ENCODE data around the gene E2F8. TPM values are rescaled to one million over a fixed set of nuclear protein-coding genes. Genes with fewer than 3 reads are reported as not detected.

Gene E2F8
- total RNA-seq, 5 donors from 2014 or later (not counting 1 experiment from before 2014, with no cell fraction given) = 0.12 to 0.56 (median 0.26) TPM

DNA sequence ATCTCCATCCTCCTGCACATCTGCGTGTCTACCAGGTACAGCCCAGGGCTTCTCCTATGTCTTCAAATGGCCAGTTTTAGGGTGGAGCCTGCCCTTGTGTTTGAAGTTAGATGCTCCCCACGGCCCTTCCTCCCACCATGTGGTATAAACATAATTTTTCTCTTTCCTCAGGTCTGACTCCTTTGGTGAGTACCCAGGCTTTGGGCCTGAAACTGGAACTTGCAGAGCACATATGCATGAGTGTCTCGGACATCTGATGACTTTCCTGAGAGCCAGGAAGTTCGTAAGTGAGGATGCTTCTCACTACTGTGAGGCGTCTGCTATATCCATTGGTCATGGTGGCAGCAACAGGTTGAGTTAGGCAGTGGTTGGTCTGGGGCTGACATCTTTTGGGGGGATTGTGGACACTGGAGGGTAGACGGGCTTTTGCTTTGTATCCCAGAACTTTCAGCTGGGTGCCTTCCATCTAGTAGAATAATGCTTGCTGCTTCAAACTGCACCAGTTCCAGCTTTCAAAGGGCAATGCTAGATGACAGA, 55.2 kb downstream of the E2F8 start:
- Histone ChIP-seq H3K9me3 (no peaks in the 10 kb centered on the region), H3K27me3 (replicated peaks in 1 of 2; ENCODE audit: control insufficient read depth in 2 of 2, extremely low read depth in 1 of 2, insufficient read depth in 2 of 2, low read length in 1 of 2) (no peaks in the 10 kb centered on the region), H3K36me3 (ENCODE audit: control insufficient read depth in 2 of 2, extremely low read depth in 1 of 2, insufficient read depth in 1 of 2, low read length in 1 of 2) (no peaks in the 10 kb centered on the region), H3K4me3 (ENCODE audit: control insufficient read depth in 1 of 2, extremely low read depth in 1 of 2, low read length in 1 of 2) (no peak overlapping the region), H3K27ac (ENCODE audit: low read length) (no peak overlapping the region), H3K4me1 (ENCODE audit: control insufficient read depth in 1 of 2, extremely low read depth in 1 of 2, insufficient read depth in 2 of 2, low read length in 2 of 2) (no peaks in the 10 kb centered on the region)
- H3K36me3 Mint-ChIP-seq = peaks cover 17% of the 10 kb centered on the region
- no peak overlapping the region for H3K4me3 Mint-ChIP-seq
- POLR2A ChIA-PET = no interaction called here
- H3K9me3 Mint-ChIP-seq = no peaks in the 10 kb centered on the region
- H3K27me3 Mint-ChIP-seq = no peaks in the 10 kb centered on the region
- CTCF ChIA-PET = no interaction called here
- 68% methylated on average over 4 of the region's 6 CpGs for WGBS (ENCODE audit: insufficient coverage)
- DNase-seq (no peak), ATAC-seq (replicated peaks in 1 of 4) (no peak)
- no peak overlapping the region for H3K27ac Mint-ChIP-seq
- no peaks in the 10 kb centered on the region for H3K4me1 Mint-ChIP-seq

DNA sequence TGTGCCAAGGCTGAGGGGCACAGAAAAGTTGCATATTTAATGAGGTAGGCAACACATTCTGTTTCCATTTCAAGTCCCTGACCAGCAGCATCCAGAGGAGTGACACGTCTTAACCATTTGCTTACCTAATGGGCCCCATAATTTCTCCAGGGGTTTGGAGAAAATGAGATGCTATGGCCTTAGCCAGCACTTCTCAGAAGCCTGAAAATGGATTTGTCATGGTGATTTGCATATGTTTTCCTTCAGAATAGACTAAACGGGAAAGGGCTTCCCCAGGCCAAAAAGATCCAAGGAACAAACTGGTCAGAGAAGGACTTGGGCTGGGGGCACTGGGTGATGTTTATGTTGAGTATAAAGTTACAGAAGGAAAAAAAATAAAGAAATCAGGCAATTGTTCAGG, 55.7 kb downstream of the E2F8 start:
- POLR2A ChIA-PET = no interaction called here
- Histone ChIP-seq H3K27me3 (replicated peaks in 1 of 2; ENCODE audit: control insufficient read depth in 2 of 2, extremely low read depth in 1 of 2, insufficient read depth in 2 of 2, low read length in 1 of 2) (no peaks in the 10 kb centered on the region), H3K4me3 (ENCODE audit: control insufficient read depth in 1 of 2, extremely low read depth in 1 of 2, low read length in 1 of 2) (no peak overlapping the region), H3K9me3 (no peaks in the 10 kb centered on the region), H3K4me1 (ENCODE audit: control insufficient read depth in 1 of 2, extremely low read depth in 1 of 2, insufficient read depth in 2 of 2, low read length in 2 of 2) (no peaks in the 10 kb centered on the region), H3K36me3 (ENCODE audit: control insufficient read depth in 2 of 2, extremely low read depth in 1 of 2, insufficient read depth in 1 of 2, low read length in 1 of 2) (no peaks in the 10 kb centered on the region), H3K27ac (ENCODE audit: low read length) (no peak overlapping the region)
- Mint-ChIP-seq H3K4me1 (no peaks in the 10 kb centered on the region), H3K4me3 (no peak overlapping the region), H3K36me3 (peaks cover 20% of the 10 kb centered on the region), H3K9me3 (no peaks in the 10 kb centered on the region), H3K27ac (no peak overlapping the region), H3K27me3 (no peaks in the 10 kb centered on the region)
- 100% methylated on average over 1 of the region's 2 CpGs for WGBS (ENCODE audit: insufficient coverage)
- CTCF ChIA-PET = no interaction called here
- DNase-seq = no peak
- ATAC-seq (replicated peaks in 1 of 4) = no peak

DNA sequence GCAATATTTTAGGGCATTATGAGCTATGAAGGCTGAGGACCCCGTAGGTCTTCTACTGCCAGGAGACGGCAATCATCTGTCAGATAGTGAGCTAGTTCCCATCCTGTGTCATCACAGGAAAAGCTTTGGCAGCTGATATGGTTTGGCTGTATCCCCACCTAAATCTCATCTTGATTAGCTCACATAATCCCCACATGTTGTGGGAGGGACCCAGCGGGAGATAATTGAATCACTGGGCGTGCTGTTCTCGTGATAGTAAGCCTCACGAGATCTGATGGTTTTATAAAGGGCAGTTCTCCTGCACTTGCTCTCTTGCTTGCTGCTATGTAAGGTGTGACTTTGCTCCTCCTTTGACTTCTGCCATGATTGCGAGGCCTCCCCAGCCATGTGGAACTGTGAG, 57.1 kb downstream of the E2F8 start:
- Histone ChIP-seq H3K27me3 (replicated peaks in 1 of 2; ENCODE audit: control insufficient read depth in 2 of 2, extremely low read depth in 1 of 2, insufficient read depth in 2 of 2, low read length in 1 of 2) (no peaks in the 10 kb centered on the region), H3K4me1 (ENCODE audit: control insufficient read depth in 1 of 2, extremely low read depth in 1 of 2, insufficient read depth in 2 of 2, low read length in 2 of 2) (no peaks in the 10 kb centered on the region), H3K27ac (ENCODE audit: low read length) (no peak overlapping the region), H3K36me3 (ENCODE audit: control insufficient read depth in 2 of 2, extremely low read depth in 1 of 2, insufficient read depth in 1 of 2, low read length in 1 of 2) (no peaks in the 10 kb centered on the region), H3K4me3 (ENCODE audit: control insufficient read depth in 1 of 2, extremely low read depth in 1 of 2, low read length in 1 of 2) (no peak overlapping the region), H3K9me3 (no peaks in the 10 kb centered on the region)
- CTCF ChIA-PET = no interaction called here
- Mint-ChIP-seq H3K27ac (no peak overlapping the region), H3K27me3 (no peaks in the 10 kb centered on the region), H3K9me3 (no peaks in the 10 kb centered on the region), H3K4me3 (no peak overlapping the region), H3K4me1 (no peaks in the 10 kb centered on the region), H3K36me3 (peaks cover 20% of the 10 kb centered on the region)
- ATAC-seq (replicated peaks in 1 of 4) = no peak
- no peak for DNase-seq
- 100% methylated on average over 3 of the region's 7 CpGs for WGBS (ENCODE audit: insufficient coverage)
- POLR2A ChIA-PET = no interaction called here

DNA sequence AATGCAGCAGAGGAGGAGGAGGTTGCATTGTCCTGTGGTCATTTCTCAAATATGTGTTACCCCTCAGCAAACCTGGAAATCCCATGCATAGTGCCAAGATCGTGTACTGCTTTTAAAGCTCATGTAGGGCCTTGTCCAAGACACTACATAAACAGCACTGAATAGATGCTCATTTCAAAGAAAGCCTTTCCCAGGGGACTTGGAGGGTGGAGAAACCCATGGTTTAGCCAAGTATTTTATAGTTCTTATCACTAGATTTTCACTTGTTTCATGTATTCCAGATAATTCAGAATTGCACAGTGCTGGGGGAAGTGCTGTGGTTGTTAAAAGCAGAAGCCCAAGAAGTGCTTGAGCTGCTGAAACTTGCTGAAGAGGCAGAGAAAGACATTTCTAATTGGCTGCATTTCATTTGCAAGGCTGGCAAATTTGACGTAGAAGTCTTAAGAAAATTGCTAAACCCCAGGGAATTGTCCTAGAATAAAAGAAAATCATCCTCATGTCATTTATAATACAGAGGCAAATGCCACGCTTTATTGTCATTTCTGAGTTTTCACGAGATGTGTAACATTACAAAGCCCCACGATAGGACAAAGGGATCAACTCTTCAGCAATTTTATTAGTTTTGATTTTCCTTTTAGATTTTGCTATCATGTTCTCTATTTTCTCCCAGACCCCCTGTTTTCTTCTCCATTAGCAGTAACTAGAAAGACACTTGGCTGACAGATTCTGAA, 59.0 kb downstream of the E2F8 start:
- peaks cover 25% of the 10 kb centered on the region for H3K36me3 Mint-ChIP-seq
- DNase-seq = no peak
- no peaks in the 10 kb centered on the region for H3K9me3 Mint-ChIP-seq
- Histone ChIP-seq H3K27ac (ENCODE audit: low read length) (no peak overlapping the region), H3K36me3 (ENCODE audit: control insufficient read depth in 2 of 2, extremely low read depth in 1 of 2, insufficient read depth in 1 of 2, low read length in 1 of 2) (peaks cover 0 to 4% of the 10 kb centered on the region in 2 donors), H3K4me3 (ENCODE audit: control insufficient read depth in 1 of 2, extremely low read depth in 1 of 2, low read length in 1 of 2) (no peak overlapping the region), H3K27me3 (replicated peaks in 1 of 2; ENCODE audit: control insufficient read depth in 2 of 2, extremely low read depth in 1 of 2, insufficient read depth in 2 of 2, low read length in 1 of 2) (no peaks in the 10 kb centered on the region), H3K9me3 (no peaks in the 10 kb centered on the region), H3K4me1 (ENCODE audit: control insufficient read depth in 1 of 2, extremely low read depth in 1 of 2, insufficient read depth in 2 of 2, low read length in 2 of 2) (no peaks in the 10 kb centered on the region)
- H3K4me1 Mint-ChIP-seq = no peaks in the 10 kb centered on the region
- no CpG with 5 or more reads among the region's 5 CpGs for WGBS (ENCODE audit: insufficient coverage)
- H3K27me3 Mint-ChIP-seq = no peaks in the 10 kb centered on the region
- no peak overlapping the region for H3K27ac Mint-ChIP-seq
- ChIA-PET CTCF (no interaction called here), POLR2A (no interaction called here)
- no peak for ATAC-seq (replicated peaks in 1 of 4)
- H3K4me3 Mint-ChIP-seq = no peak overlapping the region

DNA sequence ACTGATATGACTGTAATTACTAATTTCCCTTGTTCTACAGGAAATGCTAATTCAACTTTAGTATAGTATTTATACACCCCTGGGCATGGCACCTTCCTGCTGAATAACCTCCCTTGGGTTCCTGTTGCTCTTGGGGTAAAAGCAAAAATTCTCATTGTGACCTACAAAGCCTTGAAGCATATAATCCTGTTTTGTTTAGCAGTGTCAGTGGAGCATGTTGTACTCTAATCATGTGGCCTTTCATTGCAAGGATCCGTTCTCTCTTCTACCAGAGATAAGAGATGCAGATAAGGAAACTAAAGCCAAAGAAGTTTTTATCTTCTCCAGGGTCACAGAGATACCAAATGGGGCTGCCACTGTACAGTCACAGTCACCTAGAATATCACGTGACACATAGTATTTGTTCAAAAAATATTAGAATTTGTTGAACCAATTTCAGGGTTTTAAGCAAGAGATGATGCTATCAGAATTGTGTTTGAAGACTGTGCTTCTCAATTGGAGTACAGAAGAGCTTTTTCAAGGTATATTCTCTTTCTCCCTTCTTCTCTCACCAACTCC, 64.0 kb downstream of the E2F8 start:
- Mint-ChIP-seq H3K4me1 (no peaks in the 10 kb centered on the region), H3K27me3 (no peaks in the 10 kb centered on the region), H3K4me3 (no peak overlapping the region), H3K27ac (no peak overlapping the region), H3K36me3 (peaks cover 46% of the 10 kb centered on the region), H3K9me3 (no peaks in the 10 kb centered on the region)
- ChIA-PET POLR2A (no interaction called here), CTCF (no interaction called here)
- no peak overlapping the region for H3K4me3 ChIP-seq (ENCODE audit: control insufficient read depth in 1 of 2, extremely low read depth in 1 of 2, low read length in 1 of 2)
- no peaks in the 10 kb centered on the region for H3K4me1 ChIP-seq (ENCODE audit: control insufficient read depth in 1 of 2, extremely low read depth in 1 of 2, insufficient read depth in 2 of 2, low read length in 2 of 2)
- ATAC-seq (replicated peaks in 1 of 4) (no peak), DNase-seq (no peak)
- H3K27ac ChIP-seq (ENCODE audit: low read length) = no peak overlapping the region
- no CpG with 5 or more reads among the region's 2 CpGs for WGBS (ENCODE audit: insufficient coverage)
- no peaks in the 10 kb centered on the region for H3K27me3 ChIP-seq (replicated peaks in 1 of 2; ENCODE audit: control insufficient read depth in 2 of 2, extremely low read depth in 1 of 2, insufficient read depth in 2 of 2, low read length in 1 of 2)
- H3K36me3 ChIP-seq (ENCODE audit: control insufficient read depth in 2 of 2, extremely low read depth in 1 of 2, insufficient read depth in 1 of 2, low read length in 1 of 2) = peaks cover 4 to 35% of the 10 kb centered on the region in 2 donors
- H3K9me3 ChIP-seq = no peaks in the 10 kb centered on the region

Other genes starting within 250 kb of the E2F8 start
- gene MRGPRX2, start 180.2 kb downstream of the E2F8 start, total RNA-seq = not detected
- gene ZDHHC13, start 123.8 kb downstream of the E2F8 start, total RNA-seq = 10 to 100 TPM; 10.2 to 16.3 (median 13.4) TPM
- gene CSRP3, start 39.0 kb downstream of the E2F8 start, total RNA-seq = not detected

All from T-cell (primary cell).